GM10248 (cell line): ENCODE results near the gene APOH.

ENCODE experiments used
- CTCF ChIA-PET: fragments of 300-600 bp; sonication (Branson Sonifier 250); formaldehyde crosslinking; extraction: SDS; loops from one replicate; lab custom pipeline; 2021; ENCODE audit warnings: antibody characterized with exemption; lab: Yijun Ruan, JAX
- POLR2A ChIA-PET: fragments of 350-650 bp; sonication (Branson Sonifier 250); formaldehyde crosslinking; extraction: SDS; loops from one replicate; lab custom pipeline; 2020; ENCODE audit warnings: antibody characterized with exemption; lab: Yijun Ruan, JAX
- DNase-seq: peaks from one replicate; pipeline ENCODE4 v3.0.0; 2012; ENCODE audit errors: extremely low spot score
- CTCF ChIP-seq: IDR thresholded peaks from 2 replicates; pipeline ENCODE4 v1.5.1; 2012; ENCODE audit warnings: mild to moderate bottlenecking, low read depth; ENCODE audit errors: extremely low read depth, missing control alignments, control extremely low read depth

Gene APOH

GRCh38 chr17:66241839-66242238, 12.6 kb upstream of the APOH start:
- ChIA-PET POLR2A (no interaction called here), CTCF (no interaction called here)
- no peak for TF ChIP-seq CTCF
- no peak for DNase-seq

GRCh38 chr17:66240630-66241029, 11.4 kb upstream of the APOH start:
- DNase-seq: no peak
- ChIA-PET CTCF (no interaction called here), POLR2A (no interaction called here)
- TF ChIP-seq CTCF: no peak

GRCh38 chr17:66240013-66240412, 10.8 kb upstream of the APOH start:
- CTCF ChIA-PET: no interaction called here
- TF ChIP-seq CTCF: no peak
- POLR2A ChIA-PET: no interaction called here
- no peak for DNase-seq

- no peak for DNase-seq
- no peak for TF ChIP-seq CTCF
- POLR2A ChIA-PET: no interaction called here
- CTCF ChIA-PET: interaction anchor here (1.3 kb wide), 1 partner anchor 8 kb away, joined by 3 read pairs; no protein-coding TSS in a partner anchor
Measured at GRCh38 chr17:66235377-66235994, 6.3 kb upstream of the APOH start.

GRCh38 chr17:66234611-66235010, 5.4 kb upstream of the APOH start:
- no peak for TF ChIP-seq CTCF
- DNase-seq: no peak
- CTCF ChIA-PET: interaction anchor here (1.3 kb wide), 1 partner anchor 9 kb away, joined by 3 read pairs; no protein-coding TSS in a partner anchor
- POLR2A ChIA-PET: no interaction called here

GRCh38 chr17:66233023-66233753, 4.0 kb upstream of the APOH start:
- no peak for TF ChIP-seq CTCF
- ChIA-PET CTCF (no interaction called here), POLR2A (no interaction called here)
- DNase-seq: no peak
